Right forelimb (tissue), 1 donor: Measurements from ENCODE around the gene PLXNA4.

Source experiments
- DNase-seq: peaks from one replicate; pipeline ENCODE4 v3.0.0-alpha.2; 2018

PLXNA4 gene

GRCh38 chr7:132564849-132565248, 11.4 kb downstream of the PLXNA4 start:
- no peak for DNase-seq

GRCh38 chr7:132564090-132564489, 12.2 kb downstream of the PLXNA4 start:
- DNase-seq: no peak

- DNase-seq: no peak
Measured at GRCh38 chr7:132562690-132563089, 13.6 kb downstream of the PLXNA4 start.

GRCh38 chr7:132561763-132562162, 14.5 kb downstream of the PLXNA4 start:
- no peak for DNase-seq

- DNase-seq: no peak
Measured at GRCh38 chr7:132560825-132561529, 15.3 kb downstream of the PLXNA4 start.

GRCh38 chr7:132560105-132560504, 16.2 kb downstream of the PLXNA4 start:
- no peak for DNase-seq

- DNase-seq: no peak
Measured at GRCh38 chr7:132558815-132559214, 17.5 kb downstream of the PLXNA4 start.

- no peak for DNase-seq
Measured at GRCh38 chr7:132557489-132558044, 18.7 kb downstream of the PLXNA4 start.

GRCh38 chr7:132554446-132554845, 21.8 kb downstream of the PLXNA4 start:
- no peak for DNase-seq

GRCh38 chr7:132553031-132553430, 23.2 kb downstream of the PLXNA4 start:
- no peak for DNase-seq

- no peak for DNase-seq
Measured at GRCh38 chr7:132551886-132552285, 24.4 kb downstream of the PLXNA4 start.

GRCh38 chr7:132551439-132551838, 24.8 kb downstream of the PLXNA4 start:
- no peak for DNase-seq

- no peak for DNase-seq
Measured at GRCh38 chr7:132548489-132549078, 27.7 kb downstream of the PLXNA4 start.

GRCh38 chr7:132547821-132548220, 28.4 kb downstream of the PLXNA4 start:
- no peak for DNase-seq

GRCh38 chr7:132546366-132547127, 29.7 kb downstream of the PLXNA4 start:
- DNase-seq: no peak

GRCh38 chr7:132545756-132546155, 30.5 kb downstream of the PLXNA4 start:
- DNase-seq: no peak

- DNase-seq: no peak
Measured at GRCh38 chr7:132544999-132545398, 31.3 kb downstream of the PLXNA4 start.

- no peak for DNase-seq
Measured at GRCh38 chr7:132544025-132544424, 32.2 kb downstream of the PLXNA4 start.

- no peak for DNase-seq
Measured at GRCh38 chr7:132542895-132543294, 33.4 kb downstream of the PLXNA4 start.

- DNase-seq: no peak
Measured at GRCh38 chr7:132541656-132542055, 34.6 kb downstream of the PLXNA4 start.

- DNase-seq: no peak
Measured at GRCh38 chr7:132537456-132538145, 38.7 kb downstream of the PLXNA4 start.

GRCh38 chr7:132536654-132537395, 39.4 kb downstream of the PLXNA4 start:
- DNase-seq: no peak
